NCI-H1694 (cell line): ENCODE measurements around the gene KNDC1.

Experiments
- DNase-seq: peaks from one replicate; lab custom pipeline; 2025; lab: John Stamatoyannopoulos, UW

Gene KNDC1

DNA sequence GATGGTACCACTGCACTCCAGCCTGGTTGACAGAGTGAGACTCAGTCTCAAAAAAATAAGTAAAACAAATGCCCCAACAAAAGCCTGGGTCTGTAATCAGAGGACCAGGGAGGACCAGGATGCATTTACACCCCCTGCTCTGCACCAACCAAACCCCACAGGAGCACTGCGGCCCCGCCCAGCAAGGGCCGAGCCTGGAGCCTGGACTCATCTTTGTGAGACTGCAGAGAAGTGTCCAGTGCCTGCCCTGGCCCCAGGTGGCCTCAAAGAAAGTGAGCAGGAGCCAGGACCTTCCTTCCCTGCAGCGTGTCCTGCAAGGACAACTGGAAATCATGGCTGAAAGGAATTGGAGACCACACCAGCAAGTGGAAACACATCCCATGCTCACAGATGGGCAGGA lies 31.6 kb downstream of the KNDC1 start:
- no peak for DNase-seq

DNA sequence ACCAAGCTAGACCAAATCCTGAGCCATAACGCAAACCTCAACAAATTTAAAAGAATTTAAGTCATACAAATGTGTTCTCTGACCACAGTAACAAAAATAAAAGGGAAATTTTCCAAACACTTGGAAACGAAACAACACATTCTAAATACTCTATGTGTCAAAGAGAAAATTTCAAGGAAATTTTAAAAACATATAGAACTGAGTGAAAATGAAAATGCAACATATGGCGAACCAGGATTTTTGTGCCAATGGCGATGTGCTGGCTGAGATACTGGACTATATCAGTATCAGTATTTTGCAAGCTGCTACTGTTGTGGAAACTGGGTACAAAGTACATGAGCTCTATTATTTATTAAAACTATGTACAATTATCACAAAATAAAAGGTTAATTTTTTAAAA lies 34.1 kb downstream of the KNDC1 start:
- DNase-seq = no peak

DNA sequence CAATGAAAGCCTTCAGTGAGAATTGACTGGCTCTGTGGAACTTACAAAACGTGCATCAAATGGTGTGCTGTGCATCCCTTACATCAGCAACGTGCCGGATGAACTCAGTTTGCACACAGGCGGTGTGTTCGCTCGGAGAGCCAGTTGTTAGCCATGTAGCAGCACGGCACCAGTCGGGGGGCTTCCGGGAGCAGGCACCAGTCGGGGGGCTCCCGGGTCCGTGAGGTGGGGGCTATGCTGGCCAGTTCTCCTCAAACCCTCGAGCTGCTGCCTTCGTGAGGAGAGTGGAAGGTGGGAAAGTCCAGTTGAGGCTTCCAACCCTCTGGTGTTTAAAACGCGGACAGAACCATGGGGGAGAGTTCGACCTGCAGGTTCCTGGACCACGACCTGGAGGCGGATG lies 35.1 kb downstream of the KNDC1 start:
- no peak for DNase-seq

DNA sequence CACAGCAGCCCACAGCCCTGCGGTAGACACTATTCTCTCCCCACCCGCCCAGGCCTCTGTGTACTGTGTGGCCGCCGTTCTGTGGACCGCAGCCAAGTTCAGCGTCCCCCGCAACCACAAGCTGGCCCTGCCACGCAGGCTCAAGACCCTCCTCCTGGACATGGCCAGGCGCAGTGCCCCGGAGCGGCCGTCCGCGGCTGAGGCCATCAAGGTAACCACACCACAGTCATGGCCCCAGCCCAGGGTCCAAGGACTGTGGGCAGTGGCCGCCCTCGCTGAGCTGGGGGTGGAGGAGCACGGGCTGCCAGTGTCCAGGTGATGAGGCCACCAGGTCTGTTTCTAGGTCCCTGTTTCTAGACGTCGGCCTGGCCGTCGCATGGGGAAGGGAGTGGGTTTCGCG lies 35.6 kb downstream of the KNDC1 start:
- DNase-seq = no peak

DNA sequence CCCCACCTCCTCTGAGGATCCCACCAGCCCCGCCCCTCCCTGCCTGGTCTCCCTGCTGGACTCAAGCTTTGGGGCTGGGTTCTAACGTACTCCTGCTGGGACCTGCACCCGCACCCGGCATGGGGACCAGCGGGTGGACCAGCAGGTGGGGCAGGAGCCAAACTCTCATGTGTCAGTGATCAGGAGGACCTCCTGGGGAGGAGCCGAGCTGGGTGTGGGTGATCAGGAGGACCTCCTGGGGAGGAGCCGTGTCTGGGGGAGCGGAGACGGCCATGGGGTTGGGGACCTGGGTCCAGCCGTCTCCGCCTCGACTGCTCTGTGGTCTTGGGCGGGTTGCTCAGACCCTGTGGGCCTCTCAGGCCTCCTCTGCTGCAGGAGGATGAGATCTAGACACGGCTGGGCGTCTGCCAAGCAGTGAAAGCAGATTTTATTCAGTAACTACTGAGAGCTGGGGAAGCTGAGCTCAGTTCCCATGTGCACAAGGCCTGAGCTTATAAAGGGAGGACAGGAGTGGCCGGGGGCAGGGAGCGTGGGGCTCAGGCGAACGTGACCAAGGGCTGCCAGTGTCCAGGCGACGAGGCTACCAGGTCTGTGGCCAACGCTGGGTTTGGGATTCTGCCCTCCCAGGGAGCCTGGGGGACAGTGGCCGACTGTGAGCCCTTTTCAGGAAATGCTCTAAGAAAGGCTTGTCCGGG lies 36.3 kb downstream of the KNDC1 start:
- no peak for DNase-seq

DNA sequence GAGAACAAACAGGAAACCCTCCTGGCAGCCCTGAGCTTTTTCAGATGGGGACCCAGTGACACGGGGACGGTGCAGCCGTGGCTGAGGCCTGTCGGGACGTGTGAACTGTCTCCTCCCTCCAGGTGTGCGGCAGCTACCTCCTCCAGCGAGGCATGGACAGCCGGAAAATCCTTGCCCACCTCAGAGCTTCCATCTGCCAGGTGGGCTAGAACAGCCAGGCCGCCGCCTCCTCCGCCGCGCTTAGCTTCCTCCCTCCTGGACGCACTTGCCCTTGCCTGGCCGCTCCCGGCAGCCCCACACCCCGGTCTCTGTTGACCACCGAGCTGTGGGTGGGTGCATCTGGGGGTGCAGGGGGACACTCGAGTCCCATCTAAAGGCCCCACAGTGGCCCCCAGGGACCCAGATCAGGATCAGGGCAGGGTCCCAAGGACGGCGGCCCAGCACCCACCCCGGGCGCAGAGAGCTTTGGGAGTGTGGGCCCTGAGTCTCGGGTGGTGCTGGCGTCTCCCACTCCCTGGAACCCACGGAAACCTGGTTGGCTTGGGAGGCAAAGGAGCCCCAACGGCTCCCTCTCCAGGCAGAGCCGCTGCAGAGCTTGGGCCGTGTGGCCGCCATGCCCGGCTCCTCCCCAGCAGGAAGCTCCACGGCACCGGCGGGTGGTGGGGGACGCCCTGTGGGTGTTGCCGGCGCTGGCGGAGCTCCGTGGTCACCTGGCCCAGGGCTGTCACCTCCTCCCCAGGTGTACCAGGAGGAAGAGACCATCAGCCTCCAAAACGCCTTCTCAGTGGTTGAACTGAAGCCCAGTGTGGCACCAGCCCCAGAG lies 37.1 kb downstream of the KNDC1 start:
- no peak for DNase-seq

DNA sequence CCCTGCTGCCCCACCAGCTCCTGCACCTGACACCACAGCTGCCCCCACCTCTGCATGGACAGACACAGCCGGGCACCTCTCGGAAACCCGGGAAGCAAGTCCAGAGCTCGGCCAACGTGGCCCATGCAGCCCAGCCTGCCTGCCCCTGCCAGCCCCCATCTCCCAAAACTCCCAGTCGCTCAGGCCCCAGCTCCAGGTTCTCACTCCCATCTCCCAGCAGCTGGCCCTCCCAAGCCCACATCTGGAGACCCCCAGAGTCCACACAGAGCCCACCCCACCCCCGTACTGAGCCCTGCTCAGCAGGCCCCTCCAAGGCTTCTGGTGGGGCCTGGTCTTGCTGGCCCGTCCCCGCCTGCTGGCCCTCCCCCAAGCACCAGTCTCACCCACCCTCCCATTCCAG lies 37.8 kb downstream of the KNDC1 start:
- DNase-seq = no peak

DNA sequence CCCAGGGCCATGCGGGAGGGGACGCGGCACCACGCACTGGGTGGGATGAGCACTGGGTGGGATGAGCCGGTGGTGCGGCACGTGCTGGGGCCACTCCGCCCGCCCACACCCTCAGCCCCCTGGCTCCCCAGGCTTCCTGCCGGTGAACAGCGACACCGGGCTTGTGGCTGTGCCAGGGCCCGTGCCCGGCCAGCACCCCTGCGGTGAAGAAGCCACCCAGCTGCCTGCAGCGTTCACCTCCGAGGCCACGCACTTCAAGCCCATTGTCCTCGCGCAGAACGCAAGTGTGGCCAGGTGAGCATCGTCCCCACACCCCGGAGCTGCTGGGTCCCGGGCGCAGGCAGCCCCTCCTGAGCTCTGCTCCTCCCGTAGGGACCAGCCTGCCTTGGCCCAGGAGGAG lies 38.2 kb downstream of the KNDC1 start:
- DNase-seq = no peak

DNA sequence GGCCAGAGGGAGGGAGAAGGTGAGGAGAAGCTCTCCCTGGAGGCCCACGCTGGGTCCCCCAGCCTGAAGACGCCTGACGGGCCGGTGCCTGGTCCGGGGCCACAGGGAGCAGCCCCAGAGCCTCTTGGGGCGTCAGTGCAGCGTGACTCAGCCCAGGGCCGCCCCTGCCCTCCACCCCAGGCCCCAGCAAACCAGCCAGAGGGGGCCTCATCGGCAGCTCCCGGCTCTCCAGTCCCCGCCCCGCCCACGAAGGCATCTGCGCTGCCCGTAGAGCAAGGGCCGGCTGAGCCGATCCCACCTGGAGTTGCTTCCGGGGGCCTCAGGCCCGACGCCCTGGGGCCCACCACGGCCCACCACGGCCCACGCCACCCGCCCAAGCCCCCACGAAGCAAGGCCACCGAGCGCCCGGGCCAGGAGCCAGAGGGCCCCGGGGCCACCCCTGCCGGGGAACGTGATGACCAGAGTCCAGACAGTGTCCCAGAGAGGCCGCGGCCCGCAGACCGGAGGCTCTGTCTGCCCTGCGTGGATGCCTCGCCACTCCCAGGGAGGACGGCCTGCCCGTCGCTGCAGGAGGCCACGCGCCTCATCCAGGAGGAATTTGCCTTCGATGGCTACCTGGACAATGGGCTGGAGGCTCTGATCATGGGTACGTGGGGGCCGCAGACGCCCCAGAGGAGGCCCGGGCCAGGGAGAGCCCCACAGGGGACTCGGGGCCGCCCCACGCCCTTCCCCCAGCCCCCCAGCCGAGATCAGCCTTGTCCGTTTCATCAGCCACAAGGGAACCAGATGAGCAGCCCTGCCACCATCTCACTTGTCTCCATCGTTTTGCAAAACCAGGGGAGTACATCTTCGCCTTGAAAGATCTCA lies 38.8 kb downstream of the KNDC1 start:
- DNase-seq = no peak

DNA sequence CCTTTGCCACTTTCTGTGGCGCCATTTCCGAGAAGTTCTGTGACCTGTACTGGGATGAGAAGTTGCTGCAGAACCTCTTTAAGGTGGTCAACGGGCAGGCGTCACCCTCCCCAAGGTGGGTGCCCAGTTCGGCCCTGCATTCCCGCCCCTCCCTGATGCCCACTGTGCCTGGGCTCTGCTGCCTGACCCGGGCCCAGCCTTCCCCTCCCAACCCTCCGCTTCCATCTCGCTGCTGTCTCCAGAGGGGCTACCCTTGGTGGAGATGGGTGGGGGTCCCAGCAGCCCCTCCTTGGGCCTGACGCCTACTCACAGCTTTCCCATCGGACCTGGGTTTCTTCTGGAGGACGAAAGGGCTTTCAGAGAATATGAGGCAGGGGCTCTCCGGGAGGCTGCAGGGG lies 39.5 kb downstream of the KNDC1 start:
- DNase-seq = no peak

DNA sequence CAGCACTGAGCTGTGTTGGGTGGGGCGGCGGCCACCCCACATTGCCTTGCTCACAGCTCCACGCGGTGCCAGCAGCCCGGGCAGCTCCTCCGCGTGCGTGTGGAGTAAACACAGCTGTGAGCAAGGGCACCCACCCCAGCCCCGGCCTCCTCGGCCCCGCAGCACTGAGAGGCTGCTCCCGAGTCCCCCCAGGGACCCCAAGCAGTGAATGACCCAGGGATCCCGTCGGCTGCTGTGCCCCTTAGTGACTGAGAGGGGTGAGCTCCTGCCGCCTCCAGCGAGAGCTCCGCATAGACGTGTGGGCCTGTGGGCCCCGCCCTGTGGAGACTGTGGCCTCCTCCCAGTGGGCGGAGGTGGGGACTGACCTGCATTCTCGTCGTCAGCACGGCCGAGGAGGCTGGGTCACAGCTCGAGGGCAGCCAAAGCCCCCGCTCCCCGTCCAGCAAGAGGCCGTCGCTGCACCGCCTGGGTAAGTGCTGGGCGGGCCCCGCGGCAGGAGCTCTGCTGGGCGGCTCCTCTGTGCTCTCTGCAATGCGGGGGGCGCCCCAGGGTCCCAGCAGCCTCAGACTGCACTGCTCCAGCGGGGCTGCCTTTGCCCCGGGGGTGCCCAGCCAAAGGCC lies 40.1 kb downstream of the KNDC1 start:
- DNase-seq = no peak

DNA sequence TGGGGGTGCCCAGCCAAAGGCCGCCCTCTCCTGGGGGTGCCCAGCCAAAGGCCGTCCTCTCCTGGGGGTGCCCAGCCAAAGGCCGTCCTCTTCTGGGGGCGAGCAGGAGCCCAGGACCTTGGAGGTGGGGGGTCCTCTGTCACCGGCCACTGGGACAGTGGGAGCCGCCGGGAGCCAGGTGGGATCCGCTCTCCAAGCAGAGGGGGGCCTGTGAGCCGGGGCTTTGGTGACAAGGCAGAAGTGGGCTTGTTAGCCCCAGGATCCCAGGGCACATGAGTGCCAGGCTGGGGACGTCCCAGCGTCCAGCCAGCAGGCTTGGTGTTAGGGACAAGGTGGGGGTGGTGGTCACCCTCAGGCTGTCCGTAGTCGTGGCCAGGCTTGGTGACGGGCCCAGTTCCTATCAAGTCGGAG lies 40.6 kb downstream of the KNDC1 start:
- no peak for DNase-seq

DNA sequence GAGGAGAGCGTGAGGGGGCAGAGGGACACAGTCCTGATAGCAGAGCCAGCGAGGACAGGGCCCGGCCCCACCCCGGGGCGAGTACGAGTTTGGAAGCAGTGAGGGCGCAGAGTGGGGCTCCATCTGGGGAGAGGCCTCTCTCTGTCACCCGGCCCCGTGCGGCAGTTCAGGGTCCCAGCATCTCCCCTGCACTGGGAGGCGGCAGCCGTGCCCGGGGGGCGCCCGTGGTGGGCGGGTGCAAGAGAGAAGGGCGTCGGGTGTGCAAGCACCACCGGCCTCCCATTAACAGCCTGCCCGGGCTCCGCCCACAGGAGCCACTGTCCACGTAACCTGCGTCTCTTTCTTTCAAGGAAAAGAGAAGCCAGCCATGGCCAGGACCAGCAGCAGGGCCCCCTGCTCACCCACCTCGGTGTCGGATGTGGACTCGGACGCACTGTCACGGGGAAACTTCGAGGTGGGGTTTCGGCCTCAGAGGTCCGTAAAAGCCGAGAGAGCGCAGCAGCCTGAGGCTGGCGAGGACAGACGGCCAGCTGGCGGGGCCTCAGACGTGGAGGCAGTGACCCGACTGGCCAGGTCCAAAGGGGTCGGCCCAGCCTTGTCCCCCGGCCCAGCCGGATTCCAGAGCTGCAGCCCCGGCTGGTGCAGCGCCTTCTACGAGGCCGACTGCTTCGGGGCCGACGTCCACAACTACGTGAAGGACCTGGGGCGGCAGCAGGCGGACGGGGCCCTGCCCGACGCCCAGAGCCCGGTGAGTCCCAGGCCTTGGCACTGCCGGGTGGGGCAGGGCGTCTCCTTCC lies 41.3 kb downstream of the KNDC1 start:
- no peak for DNase-seq

DNA sequence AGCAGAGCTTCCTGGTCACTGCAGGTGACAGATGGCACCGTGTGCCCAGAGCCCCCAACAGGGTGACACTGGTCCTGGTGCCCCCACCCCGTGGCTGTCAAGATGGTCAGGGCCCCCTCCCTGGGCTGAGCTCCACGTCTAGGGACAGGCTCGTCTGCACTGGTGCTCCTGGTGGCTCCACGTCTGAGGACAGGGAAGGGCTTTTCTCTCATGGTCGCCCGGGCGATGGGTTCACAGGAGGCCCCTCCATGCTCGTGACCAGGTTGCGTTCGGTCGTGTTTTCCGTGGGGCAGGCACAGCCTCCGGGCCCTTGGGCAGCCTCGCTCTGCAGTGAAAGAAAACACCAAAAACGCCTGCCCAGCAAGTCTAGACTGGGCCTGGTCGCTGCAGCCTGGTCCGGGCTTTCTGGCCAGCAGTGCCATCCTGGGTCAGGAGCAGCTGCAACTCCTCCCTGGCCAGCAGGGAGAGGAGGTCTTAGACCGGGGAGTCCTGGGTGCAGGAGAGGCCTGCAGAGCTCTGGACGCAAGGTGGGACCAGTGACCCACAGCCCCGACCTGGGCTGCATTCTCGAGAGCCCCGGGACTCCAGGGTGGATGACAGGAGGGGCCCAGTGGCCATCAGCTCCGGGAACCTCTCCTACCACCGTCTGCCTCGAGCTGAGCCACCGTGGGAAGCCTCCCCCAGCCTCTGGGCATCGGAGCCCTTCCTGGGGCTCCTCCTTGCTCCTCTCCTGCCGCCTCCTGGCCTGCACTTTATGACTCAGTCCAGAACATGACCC lies 42.1 kb downstream of the KNDC1 start:
- no peak for DNase-seq

DNA sequence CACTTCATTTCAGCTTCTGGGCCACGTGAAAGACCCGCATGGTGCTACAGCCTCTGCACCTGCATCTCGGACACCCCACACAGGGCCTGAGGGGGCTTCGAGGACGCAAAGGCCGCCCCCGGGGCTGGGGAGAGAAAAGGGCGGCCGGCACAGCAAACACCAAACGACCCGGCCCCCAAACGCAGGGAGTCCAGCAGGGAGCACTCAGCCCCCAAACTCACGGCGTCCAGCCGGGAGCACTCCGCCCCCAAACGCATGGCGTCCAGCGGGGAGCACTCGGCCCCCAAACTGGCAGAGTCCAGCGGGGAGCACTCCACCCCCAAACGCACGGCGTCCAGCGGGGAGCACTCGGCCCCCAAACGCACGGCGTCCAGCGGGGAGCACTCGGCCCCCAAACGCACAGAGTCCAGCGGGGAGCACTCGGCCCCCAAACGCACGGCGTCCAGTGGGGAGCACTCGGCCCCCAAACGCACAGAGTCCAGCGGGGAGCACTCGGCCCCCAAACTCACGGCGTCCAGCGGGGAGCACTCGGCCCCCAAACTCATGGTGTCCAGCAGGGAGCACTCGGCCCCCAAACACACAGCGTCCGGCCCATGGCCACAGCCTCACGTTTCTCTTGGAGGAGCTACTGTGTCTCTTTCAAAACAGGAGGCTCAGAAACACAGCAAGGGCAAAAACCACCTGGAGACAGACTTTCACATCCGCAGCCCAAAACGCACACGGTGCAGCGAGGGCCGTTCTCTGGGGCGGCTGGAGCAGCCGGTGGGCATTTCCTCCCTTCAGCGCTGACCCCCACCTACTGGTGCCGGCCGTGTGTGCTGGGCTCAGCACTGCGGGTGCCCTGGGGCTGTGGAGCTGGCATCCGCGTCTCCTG lies 43.0 kb downstream of the KNDC1 start:
- no peak for DNase-seq

DNA sequence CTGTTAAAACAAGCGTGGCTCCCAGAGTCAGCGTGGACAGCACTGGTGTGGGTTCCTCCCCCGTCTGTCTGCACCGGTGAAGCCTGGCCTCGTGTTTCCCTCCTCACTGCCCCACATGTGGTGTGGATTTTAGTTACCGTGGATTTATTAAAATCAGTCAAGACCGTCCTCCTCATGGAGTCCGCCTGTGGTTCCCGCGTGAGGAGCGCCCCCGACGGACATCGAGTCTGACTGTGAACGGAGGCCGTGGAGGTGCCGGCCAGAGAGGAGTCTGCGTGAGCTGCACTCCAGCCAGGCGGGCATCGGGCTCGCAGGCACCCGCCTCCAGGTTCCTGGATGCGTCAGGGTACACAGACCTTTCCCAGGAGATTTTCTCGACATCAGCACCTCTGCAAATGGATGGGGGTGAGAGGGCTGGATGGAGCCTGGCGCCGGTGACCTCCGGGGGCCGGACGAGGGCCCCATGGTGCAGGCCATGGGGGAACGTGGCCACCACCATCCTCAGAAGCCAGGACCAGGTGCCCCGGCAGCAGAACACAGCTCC lies 43.7 kb downstream of the KNDC1 start:
- no peak for DNase-seq

DNA sequence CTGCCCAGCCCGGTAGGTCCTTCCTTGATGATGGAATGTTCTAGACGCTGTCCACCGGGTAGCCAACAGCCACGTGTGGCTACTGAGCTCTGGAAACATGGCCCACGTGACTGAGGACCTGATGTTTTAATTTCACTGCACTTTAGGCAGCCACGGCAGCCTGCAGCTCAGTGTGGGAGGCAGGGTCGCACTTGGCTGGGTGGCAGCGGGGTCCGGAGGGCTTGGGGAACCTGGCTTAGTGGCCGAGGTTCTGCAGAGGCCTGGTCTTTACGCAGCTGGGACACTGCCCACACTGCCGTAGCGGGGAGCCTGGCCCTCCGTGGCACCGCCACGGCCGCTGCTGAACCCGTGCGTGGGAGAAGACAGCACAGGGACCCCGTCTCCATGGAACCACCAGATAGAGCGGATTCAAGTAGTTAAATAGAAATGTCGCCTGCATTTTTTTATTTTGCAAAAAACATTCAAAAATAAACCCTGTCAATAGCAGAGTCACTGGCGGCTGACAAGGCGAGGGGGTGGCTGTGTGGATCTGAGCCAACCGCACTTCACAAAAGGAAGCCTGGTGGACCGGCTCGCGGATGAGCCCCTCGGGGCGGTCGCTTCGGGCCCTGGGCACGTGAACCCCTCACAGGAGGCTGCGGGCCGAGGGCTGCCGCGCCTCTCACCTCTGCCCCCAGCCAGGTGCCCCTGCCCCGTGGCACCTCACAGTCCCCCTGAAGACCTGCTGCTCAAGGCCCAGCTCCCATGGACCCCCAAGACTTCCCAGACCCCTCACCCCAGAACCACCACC lies 44.4 kb downstream of the KNDC1 start:
- DNase-seq = no peak

DNA sequence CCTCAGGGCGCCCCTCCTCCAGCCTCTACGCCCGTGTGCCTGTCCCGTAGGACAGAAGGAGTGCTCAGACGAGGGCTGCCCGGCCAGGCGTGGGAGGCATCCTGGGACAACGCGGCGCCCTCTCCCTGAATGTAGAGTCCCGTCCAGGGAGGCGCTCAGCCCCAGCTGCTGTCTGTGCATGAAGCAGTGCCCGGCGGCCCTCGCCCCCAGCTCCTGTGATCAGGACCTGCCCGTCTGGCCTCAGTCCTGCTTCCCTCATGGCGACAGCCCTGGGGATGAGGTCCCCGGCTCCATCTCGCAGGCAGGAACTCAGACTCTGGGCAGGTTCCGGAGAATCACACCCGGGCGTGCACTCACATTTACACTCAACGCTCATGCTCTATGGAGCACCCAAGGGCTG lies 45.1 kb downstream of the KNDC1 start:
- no peak for DNase-seq
